K562 (cell line): ENCODE measurements around the gene USP49. TPM values are rescaled to one million over a fixed set of nuclear protein-coding genes. Genes with fewer than 3 reads are reported as not detected.

Experiments
- ATAC-seq: fragments of 200-7000 bp; cut with Tn5 transposase; 3 replicates; pipeline ENCODE4 v1.9.1; 2020; ENCODE audit warnings: moderate library complexity
- BruUV-seq: library from RNA; stranded (reverse); fragments of 400-500 nt; replicated peaks from 2 replicates; lab custom pipeline; 2021; lab: Mats Ljungman, UMichigan
- CTCF ChIA-PET: fragments of 300-600 bp; formaldehyde crosslinking; extraction: SDS; loops from one replicate; lab custom pipeline; 2021; ENCODE audit warnings: low intra/inter-chr PET ratio; lab: Yijun Ruan, JAX
- POLR2A ChIA-PET: fragments of 300-600, 350-650 bp; sonication (Branson Sonifier 250); formaldehyde crosslinking; extraction: SDS; loops from one replicate; lab custom pipeline; 2021; ENCODE audit warnings: antibody characterized with exemption, inconsistent platforms; lab: Yijun Ruan, JAX
- DNase-seq, 4 experiments: peaks; one replicate each; pipeline versions ENCODE4 v3.0.0 to v3.0.0-alpha.2; 2011 to 2018; ENCODE audit warnings: low spot score in 3 of 4, mixed read lengths in 3 of 4; ENCODE audit errors: extremely low read depth in 1 of 4
- FAIRE-seq: peaks from 2 replicates; lab custom pipeline; 2011; peaks lifted over from hg19 to GRCh38; lab: Jason Lieb, UNC
- H2AFZ ChIP-seq: 2 replicates; pipeline ENCODE4 v1.6.0; 2011; ENCODE audit warnings: low read depth, low read length, control low read depth, inconsistent platforms
- H3K27ac ChIP-seq: fragments of 200-600 bp; 3 replicates; pipeline ENCODE4 v1.8.0; 2011; ENCODE audit warnings: low read depth, mild to moderate bottlenecking, control low read depth, inconsistent platforms, low read length, moderate library complexity, mixed read lengths; ENCODE audit errors: extremely low read depth
- H3K27me3 ChIP-seq, 2 experiments: fragments of 300-600 bp in 1 of 2; 2 replicates in 1 of 2; 3 replicates in 1 of 2; pipeline versions ENCODE4 v1.6.0 to v1.8.0; 2011; ENCODE audit warnings: inconsistent platforms in 2 of 2, low read length in 2 of 2, mild to moderate bottlenecking in 1 of 2, mixed read lengths in 1 of 2, moderate library complexity in 1 of 2; ENCODE audit not compliant: control insufficient read depth in 2 of 2, insufficient read depth in 2 of 2
- H3K36me3 ChIP-seq: fragments of 300-600 bp; 3 replicates; pipeline ENCODE4 v1.8.0; 2011; ENCODE audit warnings: mild to moderate bottlenecking, low read length, inconsistent platforms; ENCODE audit not compliant: control insufficient read depth, insufficient read depth
- H3K4me1 ChIP-seq, 2 experiments: fragments of 200-600 bp in 1 of 2; replicated peaks in 1 of 2; 2 replicates in 1 of 2; 3 replicates in 1 of 2; pipeline versions ENCODE4 v1.5.1 to v1.8.0; 2011; ENCODE audit warnings: inconsistent platforms in 2 of 2, low read length in 2 of 2, mild to moderate bottlenecking in 1 of 2, mixed read lengths in 1 of 2, moderate library complexity in 1 of 2; ENCODE audit not compliant: control insufficient read depth in 2 of 2, insufficient read depth in 2 of 2
- H3K4me2 ChIP-seq: 2 replicates; pipeline ENCODE4 v1.6.1; 2011; ENCODE audit warnings: low read length, control low read depth, inconsistent platforms, mixed read lengths; ENCODE audit not compliant: insufficient read depth
- H3K4me3 ChIP-seq: fragments of 200-600 bp; sonication (generic), shearing (Covaris generic); 2 replicates; pipeline ENCODE4 v1.5.1; 2016; ENCODE audit warnings: control low read depth, inconsistent platforms
- H3K79me2 ChIP-seq: fragments of 200-600 bp; 3 replicates; pipeline ENCODE4 v1.8.0; 2011; ENCODE audit warnings: low read length, inconsistent platforms; ENCODE audit not compliant: control insufficient read depth, insufficient read depth
- H3K9ac ChIP-seq, 2 experiments: 2 replicates each; pipeline versions ENCODE4 v1.6.0 to v1.6.1; 2011; ENCODE audit warnings: low read depth in 2 of 2, low read length in 2 of 2, control low read depth in 1 of 2, inconsistent platforms in 1 of 2, mild to moderate bottlenecking in 1 of 2, mixed read lengths in 1 of 2; ENCODE audit not compliant: insufficient read depth in 1 of 2
- H3K9me1 ChIP-seq: one replicate; pipeline ENCODE4 v1.6.0; 2011; ENCODE audit warnings: inconsistent platforms, mild to moderate bottlenecking, low read length, moderate library complexity; ENCODE audit not compliant: control insufficient read depth, insufficient read depth
- H3K9me3 ChIP-seq: replicated peaks from 2 replicates; pipeline ENCODE4 v1.5.1; 2011; ENCODE audit warnings: low read depth, low read length, inconsistent platforms; ENCODE audit not compliant: control insufficient read depth, insufficient read depth
- H4K20me1 ChIP-seq: replicated peaks from 2 replicates; pipeline ENCODE4 v1.6.1; 2011; ENCODE audit warnings: low read length, inconsistent platforms, mixed read lengths; ENCODE audit not compliant: control insufficient read depth, insufficient read depth
- BCOR ChIP-seq: fragments of 450-650 bp; IDR thresholded peaks from 2 replicates; pipeline ENCODE4 v1.6.1; 2016
- ESRRA ChIP-seq: fragments of 450-650 bp; IDR thresholded peaks from 2 replicates; pipeline ENCODE4 v1.6.1; 2014; ENCODE audit warnings: low read depth, mild to moderate bottlenecking, moderate library complexity, borderline replicate concordance
- ETS1 ChIP-seq: conservative IDR thresholded peaks from 2 replicates; pipeline ENCODE4 v1.6.1; 2011; ENCODE audit warnings: low read depth, mild to moderate bottlenecking, low read length; ENCODE audit not compliant: control insufficient read depth
- KDM1A ChIP-seq, 2 experiments: fragments of 450-650 bp; IDR thresholded peaks; 2 replicates each; pipeline ENCODE4 v1.6.1; 2016; ENCODE audit warnings: mild to moderate bottlenecking in 2 of 2
- PKNOX1 ChIP-seq: fragments of 450-650 bp; IDR thresholded peaks from 2 replicates; pipeline ENCODE4 v1.6.1; 2016
- RBM25 ChIP-seq: fragments of 200-400 bp; formaldehyde crosslinking; IDR thresholded peaks from 2 replicates; pipeline ENCODE4 v1.6.1; 2018; ENCODE audit warnings: low read length, low read depth, moderate library complexity; ENCODE audit not compliant: severe bottlenecking
- TCF15 ChIP-seq: fragments of 250-450 bp; sonication (Bioruptor Pico); IDR thresholded peaks from 2 replicates; pipeline ENCODE4 v1.8.0; 2022; ENCODE audit warnings: moderate library complexity, mild to moderate bottlenecking, inconsistent platforms
- ZKSCAN8 ChIP-seq: fragments of 200-800 bp; sonication (Bioruptor generic); IDR thresholded peaks from 2 replicates; pipeline ENCODE4 v1.6.1; 2016; ENCODE audit warnings: missing genetic modification characterization, missing compliant biosample characterization
- WGBS: fragments of 100-300 bp; shearing (Covaris generic); methylation state at CpG from one replicate; pipeline ENCODE4 v1.1.6; 2016; ENCODE audit warnings: low coverage, mixed read lengths; ENCODE audit not compliant: insufficient coverage; ENCODE audit errors: missing lambda C conversion rate; 5-methylcytosine and 5-hydroxymethylcytosine counted together
- in situ Hi-C: fragments of 300-500 bp; cut with MboI; formaldehyde crosslinking; loops from 4 replicates; pipeline ENCODE4 v1.15.0; 2018; ENCODE audit warnings: inconsistent platforms, mixed read lengths
- intact Hi-C: fragments of 100-400 bp; cut with micrococcal nuclease; formaldehyde crosslinking; loops from 2 replicates; pipeline ENCODE4 v1.14.2; 2022
- polyA plus RNA-seq, 8 experiments: library from polyadenylated mRNA; depleted of rRNA in 4 of 8; stranded (reverse) in 5 of 8; unstranded in 3 of 8; fragments of >200 nt; fragmentation: Nextera tagmentation in 2 of 8; fragmentation: Illumina TruSeq in 1 of 8; extraction: Ambion mirVana in 2 of 8; extraction: Trizol in 1 of 8; gene quantifications; 2 replicates each; pipeline versions ENCODE4 v1.2.1 to v1.2.3, GENCODE V29; 2011 to 2014; ENCODE audit warnings: inconsistent platforms in 1 of 8, missing spikeins in 1 of 8
- total RNA-seq, 7 experiments: library from RNA; depleted of rRNA in 6 of 7; stranded (reverse); fragments of >200 nt in 6 of 7; fragmentation: Illumina TruSeq in 2 of 7; extraction: Trizol in 2 of 7; gene quantifications; 2 replicates each; pipeline versions ENCODE4 v1.2.1 to v1.2.3, GENCODE V29; 2011 to 2021; ENCODE audit warnings: low replicate concordance in 1 of 7

The USP49 gene
- total and polyA plus RNA-seq, 9 of the 15 experiments (the other 6 are each of a cell fraction or from before 2014, with no cell fraction given) = 1.0 to 9.9 (median 6.5) TPM

- peak; percentile 96 for TF ChIP-seq PKNOX1
- no peak for TF ChIP-seq TCF15 (CRISPR knock-in tag)
These were observed 110.5 kb downstream of the USP49 start (continued) for GRCh38 chr6:41784581-41785171.

GRCh38 chr6:41783106-41783780, 111.9 kb downstream of the USP49 start:
- in situ Hi-C loops = loop anchor here (10.0 kb wide), 1 partner anchor 442 kb away; no protein-coding TSS in a partner anchor
- intact Hi-C loops = loop anchor here (5.0 kb wide), 2 partner anchors 434 to 1094 kb away; partner anchors contain the start of genes MRPS10 and RPL7L1
- no peak for DNase-seq
- no peaks in the 10 kb centered on the region for H3K9me3 ChIP-seq
- ChIA-PET CTCF (interaction anchor here (0.5 to 1.5 kb wide), 3 partner anchors 181 to 274 kb away, joined by 3 read pairs; no protein-coding TSS in a partner anchor), POLR2A (interaction anchor here (0.6 to 2.2 kb wide), 3 partner anchors 85 to 261 kb away, joined by 3 to 10 read pairs (median 3); no protein-coding TSS in a partner anchor)
- H4K20me1 ChIP-seq = no peaks in the 10 kb centered on the region
- WGBS = 43% methylated on average over 6 of the region's 6 CpGs
- H3K27me3 ChIP-seq = no peaks in the 10 kb centered on the region
- no peak overlapping the region for H3K4me2 ChIP-seq
- no peak overlapping the region for H3K27ac ChIP-seq
- no peak overlapping the region for H3K9ac ChIP-seq
- no peak for FAIRE-seq
- no peaks in the 10 kb centered on the region; the same call in 2 of the 3 replicates for H3K36me3 ChIP-seq
- peak; percentile 83 for TF ChIP-seq BCOR
- TF ChIP-seq ETS1 = no peak
- peak; percentile 86 for TF ChIP-seq RBM25
- TF ChIP-seq ZKSCAN8 (CRISPR knock-in tag) = no peak
- peak; percentile 92 for TF ChIP-seq ESRRA
- TF ChIP-seq KDM1A (IDR thresholded peaks at IDR 0.05) = peak in 1 of 2 experiments; percentile 67; a peak in 1 of 4 replicates
- ATAC-seq = no peak
- H3K4me1 ChIP-seq = peaks cover 29 to 43% of the 10 kb centered on the region in 2 experiments
- peaks cover 28% of the 10 kb centered on the region for H3K79me2 ChIP-seq
- no peak overlapping the region for H2AFZ ChIP-seq
- BruUV-seq = no TSS peak
- no peaks in the 10 kb centered on the region for H3K9me1 ChIP-seq
- no peak overlapping the region for H3K4me3 ChIP-seq
